Measurements from ENCODE around the gene TXNL4A.

DNA sequence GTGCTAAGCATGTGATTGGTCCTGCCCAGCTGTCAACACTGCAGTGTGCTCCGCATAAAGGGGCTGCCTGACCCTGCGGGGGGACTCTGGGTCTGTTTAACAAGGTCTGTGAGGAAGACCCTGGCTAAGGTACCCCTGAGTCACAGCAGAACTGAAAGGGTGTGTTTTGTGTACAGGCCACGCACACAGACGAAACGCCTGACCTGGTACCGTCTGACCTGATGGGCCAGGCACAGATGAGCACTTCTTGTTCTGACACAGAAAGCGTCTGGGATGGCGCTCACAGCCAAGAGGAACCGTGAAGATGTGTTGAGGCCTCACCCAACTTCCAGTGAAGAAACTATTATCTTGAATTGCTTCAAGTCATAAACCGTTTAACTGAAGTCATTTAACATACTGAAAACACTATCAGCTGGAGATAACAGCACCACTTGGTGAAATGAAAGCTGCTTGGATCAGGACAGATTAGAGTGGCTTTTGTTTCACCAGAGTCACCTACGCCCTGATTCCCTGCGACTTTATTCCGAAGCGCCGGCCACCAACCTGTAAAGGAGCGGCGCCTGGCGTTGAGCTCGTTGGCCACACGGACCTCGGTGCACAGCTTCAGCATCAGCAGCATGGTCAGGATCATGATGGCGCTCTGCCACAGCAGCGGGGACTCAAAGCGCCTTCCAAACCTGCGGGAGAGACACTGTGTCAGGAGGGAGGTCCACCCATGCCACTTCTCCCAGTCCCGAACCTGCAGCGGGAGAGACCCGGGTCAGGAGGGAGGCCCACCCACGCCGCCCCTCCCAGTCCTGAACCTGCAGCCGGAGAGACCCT lies 45.4 kb downstream of the TXNL4A start:
- TF ChIP-seq, protein P1, sequence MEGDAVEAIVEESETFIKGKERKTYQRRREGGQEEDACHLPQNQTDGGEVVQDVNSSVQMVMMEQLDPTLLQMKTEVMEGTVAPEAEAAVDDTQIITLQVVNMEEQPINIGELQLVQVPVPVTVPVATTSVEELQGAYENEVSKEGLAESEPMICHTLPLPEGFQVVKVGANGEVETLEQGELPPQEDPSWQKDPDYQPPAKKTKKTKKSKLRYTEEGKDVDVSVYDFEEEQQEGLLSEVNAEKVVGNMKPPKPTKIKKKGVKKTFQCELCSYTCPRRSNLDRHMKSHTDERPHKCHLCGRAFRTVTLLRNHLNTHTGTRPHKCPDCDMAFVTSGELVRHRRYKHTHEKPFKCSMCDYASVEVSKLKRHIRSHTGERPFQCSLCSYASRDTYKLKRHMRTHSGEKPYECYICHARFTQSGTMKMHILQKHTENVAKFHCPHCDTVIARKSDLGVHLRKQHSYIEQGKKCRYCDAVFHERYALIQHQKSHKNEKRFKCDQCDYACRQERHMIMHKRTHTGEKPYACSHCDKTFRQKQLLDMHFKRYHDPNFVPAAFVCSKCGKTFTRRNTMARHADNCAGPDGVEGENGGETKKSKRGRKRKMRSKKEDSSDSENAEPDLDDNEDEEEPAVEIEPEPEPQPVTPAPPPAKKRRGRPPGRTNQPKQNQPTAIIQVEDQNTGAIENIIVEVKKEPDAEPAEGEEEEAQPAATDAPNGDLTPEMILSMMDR (IDR thresholded peaks at IDR 0.05): no peak
- no peak for TF ChIP-seq EZH2 (IDR thresholded peaks at IDR 0.05)
